ENCODE data around the gene ZNF789.

The ZNF789 gene

GRCh38 chr7:99521399-99521798 lies 48.7 kb downstream of the ZNF789 start:
- no peak for TF ChIP-seq CTCF (IDR thresholded peaks at IDR 0.05; ENCODE audit: low read depth, low read length)
- DNase-seq (ENCODE audit: low read depth, low spot score), result no peak
- in situ Hi-C loops (cut with HindIII; ENCODE audit: low sequenced_read_pairs), result no loop called here
- H3K4me3 ChIP-seq (ENCODE audit: low read depth, low read length), result no peak overlapping the region

- no peak overlapping the region for H3K4me3 ChIP-seq (ENCODE audit: low read depth, low read length)
- no peak for DNase-seq (ENCODE audit: low read depth, low spot score)
- in situ Hi-C loops (cut with HindIII; ENCODE audit: low sequenced_read_pairs), result no loop called here
- peak; percentile 22 for TF ChIP-seq CTCF (IDR thresholded peaks at IDR 0.05; ENCODE audit: low read depth, low read length)
Observed at GRCh38 chr7:99525713-99526440, 53.2 kb downstream of the ZNF789 start.

- TF ChIP-seq CTCF (IDR thresholded peaks at IDR 0.05; ENCODE audit: low read depth, low read length), result no peak
- in situ Hi-C loops (cut with HindIII; ENCODE audit: low sequenced_read_pairs), result no loop called here
- H3K4me3 ChIP-seq (ENCODE audit: low read depth, low read length), result no peak overlapping the region
- peak; percentile 15 for DNase-seq (ENCODE audit: low read depth, low spot score)
Observed at GRCh38 chr7:99531354-99531765, 58.7 kb downstream of the ZNF789 start.

GRCh38 chr7:99535667-99536066 lies 63.0 kb downstream of the ZNF789 start:
- no peak for DNase-seq (ENCODE audit: low read depth, low spot score)
- no peak for TF ChIP-seq CTCF (IDR thresholded peaks at IDR 0.05; ENCODE audit: low read depth, low read length)
- in situ Hi-C loops (cut with HindIII; ENCODE audit: low sequenced_read_pairs), result no loop called here
- H3K4me3 ChIP-seq (ENCODE audit: low read depth, low read length), result no peak overlapping the region
